ENCODE measurements around the gene TSHZ2.

GRCh38 chr20:53428588-53428987, 456.4 kb downstream of the TSHZ2 start:
- TF ChIP-seq REST (IDR thresholded peaks at IDR 0.05; ENCODE audit: insufficient read depth in 1 of 2, low read depth in 2 of 2, low read length in 2 of 2): no peak
- no peak for TF ChIP-seq TAF1 (IDR thresholded peaks at IDR 0.05; ENCODE audit: borderline replicate concordance, insufficient read depth, low read length)
- TF ChIP-seq POLR2AphosphoS5 (IDR thresholded peaks at IDR 0.05; ENCODE audit: low read depth, low read length): no peak

All from PFSK-1 (cell line).